Gastroesophageal sphincter (tissue), 4 donors: Measurements from ENCODE around the gene ASB6. TPM values are rescaled to one million over a fixed set of nuclear protein-coding genes. Genes with fewer than 3 reads are reported as not detected.

Experiments
- ATAC-seq: fragments of 150-250 bp; one replicate; pipeline ENCODE4 v1.9.1; 2016; ENCODE audit warnings: mild to moderate bottlenecking, moderate library complexity
- H3K27ac ChIP-seq, 4 donors: fragments of 200-600 bp; sonication (generic) in 3 of 4; 1 replicate in 3 of 4; 2 replicates in 1 of 4; pipeline ENCODE4 v1.5.1; 2016 to 2019
- H3K27me3 ChIP-seq: fragments of 200-600 bp; sonication (generic); one replicate; pipeline ENCODE4 v1.5.1; 2019
- H3K36me3 ChIP-seq, 2 donors: fragments of 200-600 bp; sonication (generic); one replicate each; pipeline ENCODE4 v1.5.1; 2019; ENCODE audit warnings: control low read depth in 1 of 2
- H3K4me1 ChIP-seq, 3 donors: fragments of 200-600 bp; sonication (generic); 1 replicate in 2 of 3; 2 replicates in 1 of 3; pipeline ENCODE4 v1.5.1; 2016 to 2019; ENCODE audit warnings: control low read depth in 2 of 3
- H3K4me3 ChIP-seq, 2 donors: fragments of 200-600 bp; sonication (generic); one replicate each; pipeline ENCODE4 v1.5.1; 2019; ENCODE audit warnings: mild to moderate bottlenecking in 1 of 2, moderate library complexity in 1 of 2
- H3K9me3 ChIP-seq, 3 donors: fragments of 200-600 bp; sonication (generic); one replicate each; pipeline ENCODE4 v1.5.1; 2017 to 2019; ENCODE audit warnings: control low read depth in 2 of 3
- EP300 ChIP-seq: sonication (generic); formaldehyde crosslinking; IDR thresholded peaks from one replicate; pipeline ENCODE4 v1.6.1; 2017; ENCODE audit warnings: antibody characterized with exemption, mild to moderate bottlenecking
- POLR2A ChIP-seq, 2 donors: fragments of 450-650 bp; IDR thresholded peaks; one replicate each; pipeline ENCODE4 v1.6.1; 2017; ENCODE audit warnings: antibody characterized with exemption in 2 of 2, mild to moderate bottlenecking in 2 of 2, moderate library complexity in 1 of 2
- POLR2AphosphoS5 ChIP-seq: sonication (generic); formaldehyde crosslinking; IDR thresholded peaks from one replicate; pipeline ENCODE4 v1.6.1; 2017; ENCODE audit warnings: antibody characterized with exemption
- WGBS, 2 donors: methylation state at CpG; one replicate each; pipeline ENCODE4 v1.1.5; 2018; ENCODE audit warnings: low coverage in 1 of 2; 5-methylcytosine and 5-hydroxymethylcytosine counted together
- total RNA-seq, 4 donors: library from RNA; depleted of rRNA; stranded (reverse); fragments of >200 nt; gene quantifications; one replicate each; pipeline ENCODE4 v1.1.0, GENCODE V29; 2016
- TF ChIP-seq, protein P1 (sequence below), 4 experiments: fragments of 200-600 bp in 2 of 4; fragments of 450-650 bp in 2 of 4; sonication (generic) in 1 of 4; IDR thresholded peaks; one replicate each; pipeline ENCODE4 v1.5.1; 2017 to 2019; ENCODE audit warnings: antibody characterized with exemption in 4 of 4, mild to moderate bottlenecking in 2 of 4, moderate library complexity in 2 of 4

The ASB6 gene
- total RNA-seq, 4 donors from 2014 or later: 21.3 to 37.2 (median 28.2) TPM

DNA sequence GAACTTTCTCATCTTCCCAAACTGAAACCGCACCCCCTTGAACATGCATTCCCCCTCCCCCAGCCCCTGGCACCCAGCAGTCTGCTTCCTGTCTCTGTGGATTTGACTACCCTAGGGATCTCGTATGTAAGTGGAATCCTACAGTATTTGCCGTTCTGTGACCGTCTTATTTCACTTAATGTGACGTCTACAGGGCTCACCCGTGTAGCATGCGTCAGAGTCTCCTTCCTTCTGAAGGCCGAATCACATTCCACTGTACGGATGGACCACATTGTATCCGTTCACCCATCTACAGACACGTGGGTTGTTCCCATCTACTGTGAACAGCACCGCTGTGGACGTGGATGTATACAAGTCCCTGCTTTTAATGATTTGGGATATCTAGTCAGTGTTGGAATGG, 28.0 kb upstream of the ASB6 start:
- Histone ChIP-seq H3K9me3 (no peaks in the 10 kb centered on the region), H3K4me3 (no peak overlapping the region), H3K4me1 (peaks cover 0 to 20% (median 7%) of the 10 kb centered on the region in 3 donors), H3K27ac (no peak overlapping the region), H3K27me3 (peaks cover 39% of the 10 kb centered on the region), H3K36me3 (no peaks in the 10 kb centered on the region)
- no peak for ATAC-seq
- TF ChIP-seq EP300: no peak
- TF ChIP-seq POLR2AphosphoS5: no peak
- TF ChIP-seq POLR2A (IDR thresholded peaks at IDR 0.05): no peak
- TF ChIP-seq, protein P1, sequence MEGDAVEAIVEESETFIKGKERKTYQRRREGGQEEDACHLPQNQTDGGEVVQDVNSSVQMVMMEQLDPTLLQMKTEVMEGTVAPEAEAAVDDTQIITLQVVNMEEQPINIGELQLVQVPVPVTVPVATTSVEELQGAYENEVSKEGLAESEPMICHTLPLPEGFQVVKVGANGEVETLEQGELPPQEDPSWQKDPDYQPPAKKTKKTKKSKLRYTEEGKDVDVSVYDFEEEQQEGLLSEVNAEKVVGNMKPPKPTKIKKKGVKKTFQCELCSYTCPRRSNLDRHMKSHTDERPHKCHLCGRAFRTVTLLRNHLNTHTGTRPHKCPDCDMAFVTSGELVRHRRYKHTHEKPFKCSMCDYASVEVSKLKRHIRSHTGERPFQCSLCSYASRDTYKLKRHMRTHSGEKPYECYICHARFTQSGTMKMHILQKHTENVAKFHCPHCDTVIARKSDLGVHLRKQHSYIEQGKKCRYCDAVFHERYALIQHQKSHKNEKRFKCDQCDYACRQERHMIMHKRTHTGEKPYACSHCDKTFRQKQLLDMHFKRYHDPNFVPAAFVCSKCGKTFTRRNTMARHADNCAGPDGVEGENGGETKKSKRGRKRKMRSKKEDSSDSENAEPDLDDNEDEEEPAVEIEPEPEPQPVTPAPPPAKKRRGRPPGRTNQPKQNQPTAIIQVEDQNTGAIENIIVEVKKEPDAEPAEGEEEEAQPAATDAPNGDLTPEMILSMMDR (IDR thresholded peaks at IDR 0.05): no peak
- 81 to 83% methylated on average over 6 to 13 of the region's 13 CpGs for WGBS, 2 donors

DNA sequence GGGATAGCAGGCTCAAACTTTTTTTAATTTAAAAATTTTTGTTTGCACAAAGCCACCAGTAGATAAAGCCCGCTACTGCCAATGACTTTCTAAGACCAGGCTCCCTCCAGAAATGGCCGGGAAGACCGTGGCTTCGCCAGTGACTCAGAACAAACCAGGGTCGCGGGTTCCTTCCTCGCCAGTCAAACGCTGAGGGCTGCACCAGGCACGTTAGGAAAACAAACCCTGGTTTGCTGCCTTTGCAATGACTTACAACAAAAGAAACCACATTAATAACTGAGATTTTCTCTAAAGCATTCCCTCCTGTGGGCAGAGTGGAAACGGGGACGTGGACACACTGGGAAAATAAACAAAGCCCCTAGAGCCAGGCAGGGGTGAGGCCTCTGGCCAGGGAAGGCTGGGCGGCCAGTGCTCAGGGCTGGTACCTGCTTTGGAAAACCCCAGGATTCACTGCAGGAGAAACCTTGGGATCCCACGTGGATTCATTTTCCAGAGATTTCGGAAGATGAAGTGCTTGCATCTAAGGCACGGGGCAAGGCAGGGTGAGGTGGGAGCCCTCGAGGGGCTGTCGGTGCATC, 27.3 kb upstream of the ASB6 start:
- Histone ChIP-seq H3K4me3 (no peak overlapping the region), H3K36me3 (no peaks in the 10 kb centered on the region), H3K4me1 (peaks cover 0 to 23% (median 9%) of the 10 kb centered on the region in 3 donors), H3K27me3 (peaks cover 41% of the 10 kb centered on the region), H3K27ac (no peak overlapping the region), H3K9me3 (no peaks in the 10 kb centered on the region)
- ATAC-seq: no peak
- WGBS, 2 donors: 62 to 64% methylated on average over 14 of the region's 17 CpGs
- TF ChIP-seq POLR2AphosphoS5 (no peak), POLR2A (IDR thresholded peaks at IDR 0.05) (no peak), EP300 (no peak)
- TF ChIP-seq, protein P1 (IDR thresholded peaks at IDR 0.05): no peak

DNA sequence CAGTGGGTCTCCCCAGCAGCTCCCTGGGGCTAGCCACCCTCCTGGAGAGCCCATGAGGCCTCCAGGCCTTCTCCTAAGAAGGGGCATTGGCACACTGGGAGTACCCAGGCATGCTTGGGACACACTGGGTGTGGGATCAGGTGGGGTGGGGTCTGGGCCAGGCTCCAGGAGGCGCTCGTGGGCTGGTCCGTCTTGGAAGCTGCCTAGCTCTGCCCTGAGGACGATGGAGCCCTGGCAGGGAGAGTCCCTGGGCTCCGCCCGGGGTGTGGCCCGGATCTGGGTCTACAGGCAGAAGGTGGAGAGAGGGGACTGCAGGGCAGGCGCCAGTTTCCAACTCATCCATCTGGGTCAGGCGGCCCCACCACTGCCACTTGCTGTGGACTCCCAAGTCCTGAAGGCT, 25.9 kb upstream of the ASB6 start:
- Histone ChIP-seq H3K27ac (peak overlapping the region in 1 of 4 donors; percentile 48), H3K4me1 (peaks cover 0 to 23% (median 9%) of the 10 kb centered on the region in 3 donors), H3K9me3 (no peaks in the 10 kb centered on the region), H3K27me3 (peaks cover 49% of the 10 kb centered on the region), H3K4me3 (no peak overlapping the region), H3K36me3 (no peaks in the 10 kb centered on the region)
- no peak for ATAC-seq
- WGBS, 2 donors: no CpG with 5 or more reads among the region's 9 CpGs
- TF ChIP-seq, protein P1 (IDR thresholded peaks at IDR 0.05): no peak
- TF ChIP-seq POLR2AphosphoS5: no peak
- no peak for TF ChIP-seq POLR2A (IDR thresholded peaks at IDR 0.05)
- no peak for TF ChIP-seq EP300

- Histone ChIP-seq H3K27ac (peak overlapping the region in 1 of 4 donors; percentile 64), H3K4me1 (peaks cover 0 to 23% (median 9%) of the 10 kb centered on the region in 3 donors), H3K27me3 (peaks cover 49% of the 10 kb centered on the region), H3K9me3 (no peaks in the 10 kb centered on the region), H3K4me3 (no peak overlapping the region), H3K36me3 (no peaks in the 10 kb centered on the region)
- WGBS, 2 donors: 76 to 85% methylated on average over 4 to 7 of the region's 11 CpGs
- TF ChIP-seq POLR2AphosphoS5 (no peak), POLR2A (IDR thresholded peaks at IDR 0.05) (no peak), EP300 (no peak)
- TF ChIP-seq, protein P1 (IDR thresholded peaks at IDR 0.05): no peak
- no peak for ATAC-seq
These were observed 25.4 kb upstream of the ASB6 start for GRCh38 chr9:129667378-129667777.

DNA sequence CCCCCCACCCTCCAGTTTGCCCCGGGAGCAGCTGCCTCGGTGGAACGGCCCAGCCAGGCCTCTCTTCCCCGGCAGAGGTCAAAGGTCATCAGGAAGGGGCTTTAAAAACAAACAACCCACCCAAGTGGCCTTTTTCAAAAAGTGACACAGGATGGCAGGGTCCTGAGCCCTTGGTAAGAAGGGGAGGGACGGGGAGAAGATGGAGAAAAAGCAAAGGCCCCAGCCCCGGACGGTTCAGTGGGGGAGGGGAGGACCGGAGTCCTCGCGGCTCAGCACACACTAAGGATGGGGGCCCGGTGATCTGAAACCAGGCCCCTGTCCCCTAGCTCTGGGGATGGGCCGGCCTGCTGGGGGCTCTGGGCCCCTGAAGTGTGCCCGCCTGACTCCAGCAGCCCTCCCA, 24.6 kb upstream of the ASB6 start:
- H3K27me3 ChIP-seq: peaks cover 49% of the 10 kb centered on the region
- peak overlapping the region in 2 of 4 donors; percentile 54 to 64 for H3K27ac ChIP-seq
- WGBS, 2 donors: 18% methylated on average over 2 of the region's 13 CpGs; no CpG with 5 or more reads in 1 of the 2 donors
- no peaks in the 10 kb centered on the region for H3K36me3 ChIP-seq
- TF ChIP-seq POLR2AphosphoS5 (no peak), EP300 (no peak)
- TF ChIP-seq, protein P1 (IDR thresholded peaks at IDR 0.05): no peak
- no peaks in the 10 kb centered on the region for H3K9me3 ChIP-seq
- no peak for ATAC-seq
- peaks cover 0 to 23% (median 9%) of the 10 kb centered on the region in 3 donors for H3K4me1 ChIP-seq
- H3K4me3 ChIP-seq: peak overlapping the region; percentile 10 to 55
